IPS-11a (cell line): Measurements from ENCODE around the gene CADM2.
"Not testable (repeated sequence)": the region's sequence is repeated elsewhere in the genome, so short reads cannot be mapped to it uniquely, and the experiment has no call there.

Source experiments
- H3K4me3 ChIP-seq: one replicate; pipeline ENCODE4 v1.5.1; 2013; ENCODE audit warnings: low read depth, low read length, control low read depth

CADM2 gene

GRCh38 chr3:85875589-85875988 is 916.8 kb downstream of the CADM2 start:
- no peak overlapping the region for H3K4me3 ChIP-seq

- no peak overlapping the region for H3K4me3 ChIP-seq
These were observed 918.8 kb downstream of the CADM2 start for GRCh38 chr3:85877631-85878030.

- no peak overlapping the region for H3K4me3 ChIP-seq
These were observed 923.1 kb downstream of the CADM2 start for GRCh38 chr3:85881833-85882393.

- no peak overlapping the region for H3K4me3 ChIP-seq
These were observed 931.3 kb downstream of the CADM2 start for GRCh38 chr3:85890043-85890555.

- H3K4me3 ChIP-seq: no peak overlapping the region
These were observed 944.6 kb downstream of the CADM2 start for GRCh38 chr3:85903434-85903833.

- H3K4me3 ChIP-seq: no peak overlapping the region
These were observed 954.2 kb downstream of the CADM2 start for GRCh38 chr3:85912980-85913379.

- no peak overlapping the region for H3K4me3 ChIP-seq
These were observed 963.6 kb downstream of the CADM2 start for GRCh38 chr3:85922374-85922773.

- no peak overlapping the region for H3K4me3 ChIP-seq
These were observed 971.9 kb downstream of the CADM2 start for GRCh38 chr3:85930718-85931117.

- no peak overlapping the region for H3K4me3 ChIP-seq
These were observed 974.5 kb downstream of the CADM2 start for GRCh38 chr3:85933326-85933725.

- no peak overlapping the region for H3K4me3 ChIP-seq
These were observed 976.4 kb downstream of the CADM2 start for GRCh38 chr3:85935171-85935570.

- H3K4me3 ChIP-seq: no peak overlapping the region
These were observed 980.3 kb downstream of the CADM2 start for GRCh38 chr3:85939074-85939482.

GRCh38 chr3:85950435-85950834 is 991.6 kb downstream of the CADM2 start:
- H3K4me3 ChIP-seq: no peak overlapping the region

GRCh38 chr3:85960793-85961192 is 1002.0 kb downstream of the CADM2 start:
- no peak overlapping the region for H3K4me3 ChIP-seq

- no peak overlapping the region for H3K4me3 ChIP-seq
These were observed 1019.0 kb downstream of the CADM2 start for GRCh38 chr3:85977615-85978338.

GRCh38 chr3:85979034-85979433 is 1020.2 kb downstream of the CADM2 start:
- no peak overlapping the region for H3K4me3 ChIP-seq

GRCh38 chr3:85989581-85989980 is 1030.8 kb downstream of the CADM2 start:
- not testable (repeated sequence) for H3K4me3 ChIP-seq

GRCh38 chr3:86029590-86029989 is 1070.8 kb downstream of the CADM2 start:
- no peak overlapping the region for H3K4me3 ChIP-seq

- H3K4me3 ChIP-seq: no peak overlapping the region
These were observed 1079.1 kb downstream of the CADM2 start for GRCh38 chr3:86037916-86038315.

GRCh38 chr3:86046436-86047136 is 1087.8 kb downstream of the CADM2 start:
- H3K4me3 ChIP-seq: no peak overlapping the region

GRCh38 chr3:86047161-86047560 is 1088.4 kb downstream of the CADM2 start:
- no peak overlapping the region for H3K4me3 ChIP-seq

- no peak overlapping the region for H3K4me3 ChIP-seq
These were observed 1092.3 kb downstream of the CADM2 start for GRCh38 chr3:86051058-86051457.

- H3K4me3 ChIP-seq: no peak overlapping the region
These were observed 1097.2 kb downstream of the CADM2 start for GRCh38 chr3:86056032-86056431.
